HepG2 (cell line): ENCODE data around the gene SAMD4B. TPM values are rescaled to one million over a fixed set of nuclear protein-coding genes. Genes with fewer than 3 reads are reported as not detected.

Experiments
- FOXA1 ChIP-seq, 2 experiments: fragments of 450-650 bp in 1 of 2; sonication (generic) in 1 of 2; formaldehyde crosslinking in 1 of 2; IDR thresholded peaks; 2 replicates each; pipeline versions ENCODE4 v1.4.0 to v1.6.1; 2016 to 2020; ENCODE audit warnings: missing genetic modification reagents in 1 of 2
- ZNF34 ChIP-seq: sonication (generic); formaldehyde crosslinking; IDR thresholded peaks from 2 replicates; pipeline ENCODE4 v1.4.0; 2020; ENCODE audit warnings: mild to moderate bottlenecking, missing genetic modification reagents, borderline replicate concordance
- ZNF761 ChIP-seq: sonication (generic); formaldehyde crosslinking; conservative IDR thresholded peaks from 2 replicates; pipeline ENCODE4 v1.4.0; 2020; ENCODE audit warnings: mild to moderate bottlenecking, missing genetic modification reagents
- polyA plus RNA-seq, 8 experiments: library from polyadenylated mRNA; depleted of rRNA in 3 of 8; stranded (reverse) in 7 of 8; unstranded in 1 of 8; fragments of >200 nt; fragmentation: Illumina TruSeq in 4 of 8; extraction: Trizol in 4 of 8; gene quantifications; 2 replicates each; pipeline versions ENCODE4 v1.2.1 to v1.2.3, GENCODE V29; 2011 to 2016; ENCODE audit warnings: low read depth in 4 of 8, missing spikeins in 1 of 8, mixed read lengths in 1 of 8; ENCODE audit not compliant: insufficient read depth in 1 of 8
- total RNA-seq, 5 experiments: library from RNA; depleted of rRNA; stranded (reverse); fragments of >200 nt; fragmentation: Illumina TruSeq; extraction: Trizol; gene quantifications; 2 replicates each; pipeline ENCODE4 v1.2.3, GENCODE V29; 2016; ENCODE audit warnings: low read depth in 1 of 5
- TF ChIP-seq, protein P1 (sequence below): sonication (generic); formaldehyde crosslinking; IDR thresholded peaks from 2 replicates; pipeline ENCODE4 v1.5.0; 2020; ENCODE audit warnings: mild to moderate bottlenecking, missing genetic modification reagents, moderate library complexity
- TF ChIP-seq, protein P2 (sequence below): sonication (generic); formaldehyde crosslinking; IDR thresholded peaks from 2 replicates; pipeline ENCODE4 v1.9.0; 2021; ENCODE audit warnings: mild to moderate bottlenecking, missing genetic modification reagents

The SAMD4B gene
- total and polyA plus RNA-seq, 2 of the 13 experiments (the other 11 are each of a cell fraction or from before 2014, with no cell fraction given) = 26.0 to 31.8 TPM

DNA sequence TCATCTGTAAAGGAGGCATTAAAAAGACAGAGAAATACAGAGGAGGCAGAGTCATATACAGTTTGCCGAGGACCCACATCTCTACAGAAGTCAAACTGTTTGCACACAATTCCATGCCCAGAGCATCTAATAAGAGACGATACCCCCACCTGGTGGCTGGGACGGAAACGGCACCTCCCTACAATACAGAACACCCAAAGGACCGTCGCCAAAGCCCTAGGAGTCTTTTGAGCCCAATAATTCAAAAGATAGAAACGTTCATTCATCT, 69.5 kb downstream of the SAMD4B start (continued):
- TF ChIP-seq ZNF761 (0 out of 2 replicates have a peak, but pooled peaks have one; percentile 17), FOXA1 (IDR thresholded peaks at IDR 0.05) (no peak), FOXA1 (CRISPR knock-in tag; IDR thresholded peaks at IDR 0.05) (no peak), ZNF34 (CRISPR knock-in tag) (peak; percentile 19; the same call in 1 of the 2 replicates)
- TF ChIP-seq, protein P1, sequence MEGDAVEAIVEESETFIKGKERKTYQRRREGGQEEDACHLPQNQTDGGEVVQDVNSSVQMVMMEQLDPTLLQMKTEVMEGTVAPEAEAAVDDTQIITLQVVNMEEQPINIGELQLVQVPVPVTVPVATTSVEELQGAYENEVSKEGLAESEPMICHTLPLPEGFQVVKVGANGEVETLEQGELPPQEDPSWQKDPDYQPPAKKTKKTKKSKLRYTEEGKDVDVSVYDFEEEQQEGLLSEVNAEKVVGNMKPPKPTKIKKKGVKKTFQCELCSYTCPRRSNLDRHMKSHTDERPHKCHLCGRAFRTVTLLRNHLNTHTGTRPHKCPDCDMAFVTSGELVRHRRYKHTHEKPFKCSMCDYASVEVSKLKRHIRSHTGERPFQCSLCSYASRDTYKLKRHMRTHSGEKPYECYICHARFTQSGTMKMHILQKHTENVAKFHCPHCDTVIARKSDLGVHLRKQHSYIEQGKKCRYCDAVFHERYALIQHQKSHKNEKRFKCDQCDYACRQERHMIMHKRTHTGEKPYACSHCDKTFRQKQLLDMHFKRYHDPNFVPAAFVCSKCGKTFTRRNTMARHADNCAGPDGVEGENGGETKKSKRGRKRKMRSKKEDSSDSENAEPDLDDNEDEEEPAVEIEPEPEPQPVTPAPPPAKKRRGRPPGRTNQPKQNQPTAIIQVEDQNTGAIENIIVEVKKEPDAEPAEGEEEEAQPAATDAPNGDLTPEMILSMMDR (CRISPR knock-in tag) = peak; percentile 92
- TF ChIP-seq, protein P2, sequence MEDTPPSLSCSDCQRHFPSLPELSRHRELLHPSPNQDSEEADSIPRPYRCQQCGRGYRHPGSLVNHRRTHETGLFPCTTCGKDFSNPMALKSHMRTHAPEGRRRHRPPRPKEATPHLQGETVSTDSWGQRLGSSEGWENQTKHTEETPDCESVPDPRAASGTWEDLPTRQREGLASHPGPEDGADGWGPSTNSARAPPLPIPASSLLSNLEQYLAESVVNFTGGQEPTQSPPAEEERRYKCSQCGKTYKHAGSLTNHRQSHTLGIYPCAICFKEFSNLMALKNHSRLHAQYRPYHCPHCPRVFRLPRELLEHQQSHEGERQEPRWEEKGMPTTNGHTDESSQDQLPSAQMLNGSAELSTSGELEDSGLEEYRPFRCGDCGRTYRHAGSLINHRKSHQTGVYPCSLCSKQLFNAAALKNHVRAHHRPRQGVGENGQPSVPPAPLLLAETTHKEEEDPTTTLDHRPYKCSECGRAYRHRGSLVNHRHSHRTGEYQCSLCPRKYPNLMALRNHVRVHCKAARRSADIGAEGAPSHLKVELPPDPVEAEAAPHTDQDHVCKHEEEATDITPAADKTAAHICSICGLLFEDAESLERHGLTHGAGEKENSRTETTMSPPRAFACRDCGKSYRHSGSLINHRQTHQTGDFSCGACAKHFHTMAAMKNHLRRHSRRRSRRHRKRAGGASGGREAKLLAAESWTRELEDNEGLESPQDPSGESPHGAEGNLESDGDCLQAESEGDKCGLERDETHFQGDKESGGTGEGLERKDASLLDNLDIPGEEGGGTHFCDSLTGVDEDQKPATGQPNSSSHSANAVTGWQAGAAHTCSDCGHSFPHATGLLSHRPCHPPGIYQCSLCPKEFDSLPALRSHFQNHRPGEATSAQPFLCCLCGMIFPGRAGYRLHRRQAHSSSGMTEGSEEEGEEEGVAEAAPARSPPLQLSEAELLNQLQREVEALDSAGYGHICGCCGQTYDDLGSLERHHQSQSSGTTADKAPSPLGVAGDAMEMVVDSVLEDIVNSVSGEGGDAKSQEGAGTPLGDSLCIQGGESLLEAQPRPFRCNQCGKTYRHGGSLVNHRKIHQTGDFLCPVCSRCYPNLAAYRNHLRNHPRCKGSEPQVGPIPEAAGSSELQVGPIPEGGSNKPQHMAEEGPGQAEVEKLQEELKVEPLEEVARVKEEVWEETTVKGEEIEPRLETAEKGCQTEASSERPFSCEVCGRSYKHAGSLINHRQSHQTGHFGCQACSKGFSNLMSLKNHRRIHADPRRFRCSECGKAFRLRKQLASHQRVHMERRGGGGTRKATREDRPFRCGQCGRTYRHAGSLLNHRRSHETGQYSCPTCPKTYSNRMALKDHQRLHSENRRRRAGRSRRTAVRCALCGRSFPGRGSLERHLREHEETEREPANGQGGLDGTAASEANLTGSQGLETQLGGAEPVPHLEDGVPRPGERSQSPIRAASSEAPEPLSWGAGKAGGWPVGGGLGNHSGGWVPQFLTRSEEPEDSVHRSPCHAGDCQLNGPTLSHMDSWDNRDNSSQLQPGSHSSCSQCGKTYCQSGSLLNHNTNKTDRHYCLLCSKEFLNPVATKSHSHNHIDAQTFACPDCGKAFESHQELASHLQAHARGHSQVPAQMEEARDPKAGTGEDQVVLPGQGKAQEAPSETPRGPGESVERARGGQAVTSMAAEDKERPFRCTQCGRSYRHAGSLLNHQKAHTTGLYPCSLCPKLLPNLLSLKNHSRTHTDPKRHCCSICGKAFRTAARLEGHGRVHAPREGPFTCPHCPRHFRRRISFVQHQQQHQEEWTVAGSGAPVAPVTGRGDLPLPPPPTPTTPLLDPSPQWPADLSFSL = peak; percentile 64; the same call in 1 of the 2 replicates
